GM12878 (cell line): ENCODE results near the gene TJP1. TPM values are rescaled to one million over a fixed set of nuclear protein-coding genes. Genes with fewer than 3 reads are reported as not detected.

Source experiments
- ATAC-seq: fragments of 200-7000 bp; cut with Tn5 transposase; 3 replicates; pipeline ENCODE4 v1.9.1; 2020; ENCODE audit warnings: mild to moderate bottlenecking, moderate library complexity
- BruUV-seq: library from RNA; stranded (reverse); fragments of 400-500 nt; replicated peaks from 2 replicates; lab custom pipeline; 2021; lab: Mats Ljungman, UMichigan
- CTCF ChIA-PET: fragments of 300-600 bp; sonication (Branson Sonifier 250); formaldehyde crosslinking; extraction: SDS; loops from one replicate; lab custom pipeline; 2021; ENCODE audit warnings: inconsistent platforms; lab: Yijun Ruan, JAX
- POLR2A ChIA-PET: fragments of 350-600 bp; formaldehyde crosslinking; extraction: SDS; loops from one replicate; lab custom pipeline; 2021; ENCODE audit warnings: inconsistent platforms; lab: Charles Lee
- RAD21 ChIA-PET: fragments of 300-600 bp; sonication (Branson Sonifier 250); formaldehyde crosslinking; loops from one replicate; lab custom pipeline; 2023; ENCODE audit warnings: antibody characterized with exemption; ENCODE audit not compliant: unreplicated experiment; lab: Charles Lee
- SMC1A ChIA-PET: fragments of 300-600 bp; sonication (Branson Sonifier 250); formaldehyde crosslinking; loops from one replicate; lab custom pipeline; 2023; ENCODE audit not compliant: unreplicated experiment, uncharacterized antibody; lab: Charles Lee
- DNase-seq: peaks from one replicate; pipeline ENCODE4 v3.0.0-alpha.2; 2011; ENCODE audit warnings: low read depth, low spot score
- FAIRE-seq: peaks from 3 replicates; lab custom pipeline; 2011; peaks lifted over from hg19 to GRCh38; lab: Jason Lieb, UNC
- H2AFZ ChIP-seq: 2 replicates; pipeline ENCODE4 v1.6.0; 2011; ENCODE audit warnings: low read depth, low read length, control low read depth; ENCODE audit not compliant: control insufficient read depth
- H3K27ac ChIP-seq: 2 replicates; pipeline ENCODE4 v1.5.1; 2011; ENCODE audit warnings: control low read depth; ENCODE audit not compliant: control insufficient read depth, insufficient read depth
- H3K27me3 ChIP-seq, 2 experiments: replicated peaks in 1 of 2; 2 replicates each; pipeline versions ENCODE4 v1.6.0 to v1.6.1; 2011; ENCODE audit warnings: low read length in 1 of 2; ENCODE audit not compliant: control insufficient read depth in 2 of 2, insufficient read depth in 2 of 2
- H3K36me3 ChIP-seq, 2 experiments: 2 replicates each; pipeline ENCODE4 v1.5.1; 2011; ENCODE audit warnings: low read length in 1 of 2; ENCODE audit not compliant: control insufficient read depth in 2 of 2, insufficient read depth in 2 of 2
- H3K4me1 ChIP-seq: 2 replicates; pipeline ENCODE4 v1.6.1; 2011; ENCODE audit warnings: mild to moderate bottlenecking, low read length, moderate library complexity, mixed read lengths; ENCODE audit not compliant: control insufficient read depth, insufficient read depth
- H3K4me2 ChIP-seq: 2 replicates; pipeline ENCODE4 v1.6.0; 2011; ENCODE audit warnings: control low read depth; ENCODE audit not compliant: control insufficient read depth, insufficient read depth
- H3K4me3 ChIP-seq: fragments of 200-600 bp; sonication (generic); 2 replicates; pipeline ENCODE4 v1.5.1; 2016
- H3K79me2 ChIP-seq: 2 replicates; pipeline ENCODE4 v1.6.0; 2011; ENCODE audit warnings: low read length; ENCODE audit not compliant: control insufficient read depth, insufficient read depth
- H3K9ac ChIP-seq: 2 replicates; pipeline ENCODE4 v1.8.0; 2011; ENCODE audit warnings: low read length, control low read depth, mixed read lengths; ENCODE audit not compliant: control insufficient read depth, insufficient read depth
- H3K9me3 ChIP-seq: replicated peaks from 3 replicates; pipeline ENCODE4 v1.5.1; 2011; ENCODE audit warnings: mild to moderate bottlenecking, low read length; ENCODE audit not compliant: control insufficient read depth, insufficient read depth
- H4K20me1 ChIP-seq: 2 replicates; pipeline ENCODE4 v1.6.0; 2011; ENCODE audit not compliant: control insufficient read depth, insufficient read depth
- BACH1 ChIP-seq: fragments of 450-650 bp; IDR thresholded peaks from 2 replicates; pipeline ENCODE4 v1.6.1; 2017; ENCODE audit warnings: mild to moderate bottlenecking, borderline replicate concordance
- BCL11A ChIP-seq: IDR thresholded peaks from 2 replicates; pipeline ENCODE4 v1.6.1; 2011; ENCODE audit warnings: low read depth, low read length
- BRCA1 ChIP-seq: IDR thresholded peaks from 2 replicates; pipeline ENCODE4 v1.6.1; 2011; ENCODE audit warnings: low read depth, low read length, improper control_type of control experiment
- CBFB ChIP-seq: IDR thresholded peaks from 2 replicates; pipeline ENCODE4 v1.6.1; 2016; ENCODE audit warnings: antibody characterized with exemption, low read depth
- CHD1 ChIP-seq: IDR thresholded peaks from 2 replicates; pipeline ENCODE4 v1.6.1; 2012; ENCODE audit warnings: low read depth, low read length, improper control_type of control experiment
- CREM ChIP-seq: IDR thresholded peaks from 2 replicates; pipeline ENCODE4 v1.6.1; 2014; ENCODE audit warnings: antibody characterized with exemption, low read depth
- FOXM1 ChIP-seq: IDR thresholded peaks from 2 replicates; pipeline ENCODE4 v1.6.1; 2012; ENCODE audit warnings: low read depth, mild to moderate bottlenecking, inconsistent platforms, low read length, moderate library complexity
- IRF3 ChIP-seq: fragments of 450-650 bp; IDR thresholded peaks from 2 replicates; pipeline ENCODE4 v1.6.1; 2014; ENCODE audit warnings: mild to moderate bottlenecking
- LARP7 ChIP-seq: fragments of 450-650 bp; IDR thresholded peaks from 2 replicates; pipeline ENCODE4 v1.6.1; 2017; ENCODE audit warnings: mild to moderate bottlenecking
- NBN ChIP-seq: fragments of 450-650 bp; IDR thresholded peaks from 2 replicates; pipeline ENCODE4 v1.6.1; 2016
- POLR2AphosphoS5 ChIP-seq: IDR thresholded peaks from 2 replicates; pipeline ENCODE4 v1.6.1; 2011; ENCODE audit warnings: mild to moderate bottlenecking, low read length, inconsistent platforms
- TARDBP ChIP-seq: IDR thresholded peaks from 2 replicates; pipeline ENCODE4 v1.6.1; 2016; ENCODE audit warnings: borderline replicate concordance
- TCF7 ChIP-seq: IDR thresholded peaks from 2 replicates; pipeline ENCODE4 v1.6.1; 2014; ENCODE audit warnings: antibody characterized with exemption, borderline replicate concordance
- ZBED1 ChIP-seq: IDR thresholded peaks from 2 replicates; pipeline ENCODE4 v1.6.1; 2016; ENCODE audit warnings: borderline replicate concordance
- ZNF207 ChIP-seq: fragments of 450-650 bp; IDR thresholded peaks from 2 replicates; pipeline ENCODE4 v1.6.1; 2014; ENCODE audit warnings: antibody characterized with exemption, mild to moderate bottlenecking, borderline replicate concordance
- WGBS: methylation state at CpG from one replicate; pipeline ENCODE4 v1.1.6; 2016; ENCODE audit warnings: low lambda C conversion rate; ENCODE audit not compliant: insufficient replicate concordance, insufficient coverage; ENCODE audit errors: missing lambda C conversion rate; 5-methylcytosine and 5-hydroxymethylcytosine counted together
- in situ Hi-C: fragments of 300-500 bp; cut with MboI; formaldehyde crosslinking; loops from 9 replicates; pipeline ENCODE4 v1.14.3; 2018; ENCODE audit warnings: mixed read lengths
- intact Hi-C: fragments of 100-400 bp; cut with micrococcal nuclease; formaldehyde crosslinking; loops from one replicate; pipeline ENCODE4 v1.14.2; 2022; ENCODE audit not compliant: unreplicated experiment
- polyA plus RNA-seq, 11 experiments: library from polyadenylated mRNA; depleted of rRNA in 4 of 11; unstranded in 6 of 11; stranded (reverse) in 5 of 11; fragments of >200 nt; fragmentation: Nextera tagmentation in 4 of 11; fragmentation: Illumina TruSeq in 1 of 11; extraction: Ambion mirVana in 4 of 11; extraction: Trizol in 1 of 11; gene quantifications; 1 replicate in 1 of 11; 2 replicates in 10 of 11; pipeline versions ENCODE4 v1.2.1 to v1.2.3, GENCODE V29; 2011 to 2016; ENCODE audit warnings: inconsistent platforms in 2 of 11, missing spikeins in 2 of 11, low read depth in 1 of 11
- total RNA-seq, 4 experiments: library from RNA; depleted of rRNA in 3 of 4; stranded (reverse); fragments of >200 nt in 3 of 4; fragmentation: Illumina TruSeq in 1 of 4; extraction: Trizol in 1 of 4; gene quantifications; 2 replicates each; pipeline versions ENCODE4 v1.2.1 to v1.2.3, GENCODE V29; 2013 to 2021
- TF ChIP-seq, protein P1 (sequence below): fragments of 450-650 bp; IDR thresholded peaks from 2 replicates; pipeline ENCODE4 v1.6.1; 2017; ENCODE audit warnings: mild to moderate bottlenecking, low read depth, inconsistent platforms; ENCODE audit not compliant: poor library complexity, severe bottlenecking
- TF ChIP-seq, protein P2 (sequence below): IDR thresholded peaks from 2 replicates; pipeline ENCODE4 v1.6.1; 2011; ENCODE audit warnings: low read depth, low read length, improper control_type of control experiment, borderline replicate concordance
- TF ChIP-seq, protein P3 (sequence below): fragments of 150-350 bp; IDR thresholded peaks from 2 replicates; pipeline ENCODE4 v1.6.1; 2014; ENCODE audit warnings: mild to moderate bottlenecking, low read depth, low read length

Gene TJP1
- total and polyA plus RNA-seq, 10 of the 15 experiments (the other 5 are each of a cell fraction or from before 2014, with no cell fraction given) = 0.01 to 0.49 (median 0.08) TPM; not detected in 7

DNA sequence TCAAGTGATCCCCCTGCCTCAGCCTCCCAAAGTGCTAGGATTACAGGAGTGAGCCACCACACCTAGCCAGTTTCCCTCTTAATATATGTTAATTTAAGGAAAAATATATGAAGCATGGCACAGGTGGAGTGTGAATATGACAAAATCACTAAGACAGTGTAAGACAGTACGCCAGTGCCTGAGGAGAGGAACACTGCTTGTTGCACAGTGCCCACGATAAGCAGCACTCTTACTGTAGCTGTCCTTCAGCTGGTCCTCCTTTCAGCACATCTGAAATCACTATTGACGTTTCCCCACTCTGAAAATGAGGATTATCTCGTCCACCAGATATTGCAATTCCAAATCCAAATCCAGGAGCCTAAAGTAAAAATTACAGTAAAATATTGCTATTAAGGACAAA lies 49.3 kb downstream of the TJP1 start (continued):
- TF ChIP-seq FOXM1 (no peak), CBFB (no peak)

GRCh38 chr15:29770796-29771195 lies 51.5 kb downstream of the TJP1 start:
- no peak overlapping the region for H2AFZ ChIP-seq
- no peaks in the 10 kb centered on the region for H3K9me3 ChIP-seq
- FAIRE-seq (no peak), DNase-seq (no peak), ATAC-seq (no peak)
- no peaks in the 10 kb centered on the region for H3K79me2 ChIP-seq
- in situ Hi-C loops = no loop called here
- WGBS = 43% methylated on average over 2 of the region's 2 CpGs
- H4K20me1 ChIP-seq = no peaks in the 10 kb centered on the region
- H3K4me1 ChIP-seq = no peaks in the 10 kb centered on the region
- ChIA-PET POLR2A (no interaction called here), RAD21 (no interaction called here), CTCF (no interaction called here), SMC1A (no interaction called here)
- no peak overlapping the region for H3K9ac ChIP-seq
- no peak overlapping the region for H3K27ac ChIP-seq
- no peaks in the 10 kb centered on the region for H3K27me3 ChIP-seq
- H3K4me2 ChIP-seq = no peak overlapping the region
- H3K4me3 ChIP-seq = no peak overlapping the region
- BruUV-seq = no TSS peak
- intact Hi-C loops = no loop called here
- no peaks in the 10 kb centered on the region for H3K36me3 ChIP-seq
- no peak for TF ChIP-seq BCL11A
- no peak for TF ChIP-seq ZNF207
- TF ChIP-seq, protein P1, sequence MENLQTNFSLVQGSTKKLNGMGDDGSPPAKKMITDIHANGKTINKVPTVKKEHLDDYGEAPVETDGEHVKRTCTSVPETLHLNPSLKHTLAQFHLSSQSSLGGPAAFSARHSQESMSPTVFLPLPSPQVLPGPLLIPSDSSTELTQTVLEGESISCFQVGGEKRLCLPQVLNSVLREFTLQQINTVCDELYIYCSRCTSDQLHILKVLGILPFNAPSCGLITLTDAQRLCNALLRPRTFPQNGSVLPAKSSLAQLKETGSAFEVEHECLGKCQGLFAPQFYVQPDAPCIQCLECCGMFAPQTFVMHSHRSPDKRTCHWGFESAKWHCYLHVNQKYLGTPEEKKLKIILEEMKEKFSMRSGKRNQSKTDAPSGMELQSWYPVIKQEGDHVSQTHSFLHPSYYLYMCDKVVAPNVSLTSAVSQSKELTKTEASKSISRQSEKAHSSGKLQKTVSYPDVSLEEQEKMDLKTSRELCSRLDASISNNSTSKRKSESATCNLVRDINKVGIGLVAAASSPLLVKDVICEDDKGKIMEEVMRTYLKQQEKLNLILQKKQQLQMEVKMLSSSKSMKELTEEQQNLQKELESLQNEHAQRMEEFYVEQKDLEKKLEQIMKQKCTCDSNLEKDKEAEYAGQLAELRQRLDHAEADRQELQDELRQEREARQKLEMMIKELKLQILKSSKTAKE = no peak
- TF ChIP-seq IRF3 = no peak
- TF ChIP-seq TARDBP = no peak
- no peak for TF ChIP-seq BACH1
- TF ChIP-seq CREM = no peak
- no peak for TF ChIP-seq POLR2AphosphoS5
- no peak for TF ChIP-seq NBN
- no peak for TF ChIP-seq BRCA1
- no peak for TF ChIP-seq TCF7
- TF ChIP-seq ZBED1 = no peak
- TF ChIP-seq, protein P2, sequence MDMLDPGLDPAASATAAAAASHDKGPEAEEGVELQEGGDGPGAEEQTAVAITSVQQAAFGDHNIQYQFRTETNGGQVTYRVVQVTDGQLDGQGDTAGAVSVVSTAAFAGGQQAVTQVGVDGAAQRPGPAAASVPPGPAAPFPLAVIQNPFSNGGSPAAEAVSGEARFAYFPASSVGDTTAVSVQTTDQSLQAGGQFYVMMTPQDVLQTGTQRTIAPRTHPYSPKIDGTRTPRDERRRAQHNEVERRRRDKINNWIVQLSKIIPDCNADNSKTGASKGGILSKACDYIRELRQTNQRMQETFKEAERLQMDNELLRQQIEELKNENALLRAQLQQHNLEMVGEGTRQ = no peak
- TF ChIP-seq, protein P3, sequence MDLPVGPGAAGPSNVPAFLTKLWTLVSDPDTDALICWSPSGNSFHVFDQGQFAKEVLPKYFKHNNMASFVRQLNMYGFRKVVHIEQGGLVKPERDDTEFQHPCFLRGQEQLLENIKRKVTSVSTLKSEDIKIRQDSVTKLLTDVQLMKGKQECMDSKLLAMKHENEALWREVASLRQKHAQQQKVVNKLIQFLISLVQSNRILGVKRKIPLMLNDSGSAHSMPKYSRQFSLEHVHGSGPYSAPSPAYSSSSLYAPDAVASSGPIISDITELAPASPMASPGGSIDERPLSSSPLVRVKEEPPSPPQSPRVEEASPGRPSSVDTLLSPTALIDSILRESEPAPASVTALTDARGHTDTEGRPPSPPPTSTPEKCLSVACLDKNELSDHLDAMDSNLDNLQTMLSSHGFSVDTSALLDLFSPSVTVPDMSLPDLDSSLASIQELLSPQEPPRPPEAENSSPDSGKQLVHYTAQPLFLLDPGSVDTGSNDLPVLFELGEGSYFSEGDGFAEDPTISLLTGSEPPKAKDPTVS = no peak
- no peak for TF ChIP-seq LARP7
- TF ChIP-seq CHD1 = no peak
